ENCODE data around the gene TP63.
A peak's percentile ranks its signal among the peaks of the same experiment; 100 is the strongest.
"Not testable (repeated sequence)": the region's sequence is repeated elsewhere in the genome, so short reads cannot be mapped to it uniquely, and the experiment has no call there.

TP63 gene

GRCh38 chr3:189631373-189631408, at the start of gene TP63:
TSS of gene TP63 (plus strand) at chr3:189631389. CDS start at chr3:189631516, 127 bp downstream.
- no peak for DNase-seq (ENCODE audit: low read depth)

- no peak for DNase-seq (ENCODE audit: low read depth)
These were observed 49.0 kb upstream of the TP63 start for GRCh38 chr3:189582179-189582578.

GRCh38 chr3:189584645-189585044, 46.5 kb upstream of the TP63 start:
- no peak for DNase-seq (ENCODE audit: low read depth)

- no peak for DNase-seq (ENCODE audit: low read depth)
These were observed 44.1 kb upstream of the TP63 start for GRCh38 chr3:189586941-189587663.

GRCh38 chr3:189587664-189588040, 43.5 kb upstream of the TP63 start:
- no peak for DNase-seq (ENCODE audit: low read depth)

GRCh38 chr3:189588070-189588469, 43.1 kb upstream of the TP63 start:
- DNase-seq (ENCODE audit: low read depth) = no peak

- DNase-seq (ENCODE audit: low read depth) = peak; percentile 31
These were observed 42.6 kb upstream of the TP63 start for GRCh38 chr3:189588475-189589178.

- DNase-seq (ENCODE audit: low read depth) = no peak
These were observed 42.0 kb upstream of the TP63 start for GRCh38 chr3:189589179-189589569.

- no peak for DNase-seq (ENCODE audit: low read depth)
These were observed 41.0 kb upstream of the TP63 start for GRCh38 chr3:189590223-189590622.

- DNase-seq (ENCODE audit: low read depth) = peak; percentile 8
These were observed 37.6 kb upstream of the TP63 start for GRCh38 chr3:189593581-189593980.

- not testable (repeated sequence) for DNase-seq (ENCODE audit: low read depth)
These were observed 34.9 kb upstream of the TP63 start for GRCh38 chr3:189596078-189596979.

- no peak for DNase-seq (ENCODE audit: low read depth)
These were observed 33.3 kb upstream of the TP63 start for GRCh38 chr3:189597918-189598317.

GRCh38 chr3:189598530-189599225, 32.5 kb upstream of the TP63 start:
- DNase-seq (ENCODE audit: low read depth) = no peak

- DNase-seq (ENCODE audit: low read depth) = no peak
These were observed 28.7 kb upstream of the TP63 start for GRCh38 chr3:189602471-189602870.

GRCh38 chr3:189605717-189606116, 25.5 kb upstream of the TP63 start:
- DNase-seq (ENCODE audit: low read depth) = no peak

GRCh38 chr3:189606774-189607173, 24.4 kb upstream of the TP63 start:
- no peak for DNase-seq (ENCODE audit: low read depth)

GRCh38 chr3:189612641-189613040, 18.5 kb upstream of the TP63 start:
- not testable (repeated sequence) for DNase-seq (ENCODE audit: low read depth)

- no peak for DNase-seq (ENCODE audit: low read depth)
These were observed 18.1 kb upstream of the TP63 start for GRCh38 chr3:189613122-189613521.

- no peak for DNase-seq (ENCODE audit: low read depth)
These were observed 9.1 kb upstream of the TP63 start for GRCh38 chr3:189621948-189622603.

- DNase-seq (ENCODE audit: low read depth) = no peak
These were observed 8.6 kb upstream of the TP63 start for GRCh38 chr3:189622629-189623028.

GRCh38 chr3:189624130-189624529, 7.1 kb upstream of the TP63 start:
- no peak for DNase-seq (ENCODE audit: low read depth)

- no peak for DNase-seq (ENCODE audit: low read depth)
These were observed 6.1 kb upstream of the TP63 start for GRCh38 chr3:189625071-189625470.
